Uterus (tissue), 4 donors: ENCODE measurements around the gene KSR2. TPM values are rescaled to one million over a fixed set of nuclear protein-coding genes. Genes with fewer than 3 reads are reported as not detected.

Experiments used
- DNase-seq, 2 donors: peaks; one replicate each; pipeline ENCODE4 v3.0.0-alpha.2; 2019 to 2020
- H3K27ac ChIP-seq, 2 donors: fragments of 200-600 bp; sonication (generic); 1 replicate in 1 of 2; 2 replicates in 1 of 2; pipeline ENCODE4 v1.5.1; 2016 to 2018
- H3K27me3 ChIP-seq, 2 donors: fragments of 200-600 bp; sonication (generic); one replicate each; pipeline ENCODE4 v1.5.1; 2018 to 2019; ENCODE audit warnings: control low read depth in 1 of 2
- H3K36me3 ChIP-seq, 2 donors: fragments of 200-600 bp; sonication (generic); one replicate each; pipeline ENCODE4 v1.5.1; 2019; ENCODE audit warnings: control low read depth in 1 of 2
- H3K4me1 ChIP-seq, 2 donors: fragments of 200-600 bp; sonication (generic); one replicate each; pipeline ENCODE4 v1.5.1; 2018 to 2019; ENCODE audit warnings: control low read depth in 1 of 2
- H3K4me3 ChIP-seq, 2 donors: fragments of 200-600 bp; sonication (generic); 1 replicate in 1 of 2; 2 replicates in 1 of 2; pipeline ENCODE4 v1.5.1; 2018 to 2019; ENCODE audit warnings: mild to moderate bottlenecking in 1 of 2
- H3K9me3 ChIP-seq, 2 donors: fragments of 200-600 bp; sonication (generic); one replicate each; pipeline ENCODE4 v1.5.1; 2019; ENCODE audit warnings: control low read depth in 1 of 2
- CTCF ChIP-seq, 4 experiments: fragments of 200-600 bp in 2 of 4; fragments of 450-650 bp in 2 of 4; sonication (generic) in 2 of 4; IDR thresholded peaks; one replicate each; pipeline ENCODE4 v1.5.1; 2016 to 2019; ENCODE audit warnings: antibody characterized with exemption in 4 of 4, mild to moderate bottlenecking in 2 of 4, moderate library complexity in 1 of 4
- POLR2A ChIP-seq, 2 donors: fragments of 450-650 bp; IDR thresholded peaks; one replicate each; pipeline ENCODE4 v1.6.1; 2016; ENCODE audit warnings: antibody characterized with exemption in 2 of 2, mild to moderate bottlenecking in 1 of 2, moderate library complexity in 1 of 2
- intact Hi-C: fragments of 100-400 bp; cut with DNase I; formaldehyde crosslinking; loops from one replicate; pipeline ENCODE4 v1.15.1; 2023; ENCODE audit warnings: low total_unique reads
- total RNA-seq, 4 donors: library from RNA; depleted of rRNA in 3 of 4; stranded (reverse); fragments of >200 nt in 3 of 4; gene quantifications; one replicate each; pipeline versions ENCODE4 v1.1.0 to v1.2.4, GENCODE V29; 2014 to 2023
- donor health status: DM: yes; HTN: yes; CAD: no.

KSR2 gene
- total RNA-seq, 4 donors from 2014 or later: 0.03 to 0.28 TPM; not detected in 2

- Histone ChIP-seq H3K27me3 (no peaks in the 10 kb centered on the region), H3K36me3 (no peaks in the 10 kb centered on the region)
- no peak for DNase-seq
Observed at GRCh38 chr12:117473856-117474255, 494.9 kb downstream of the KSR2 start.

GRCh38 chr12:117472983-117473382 lies 495.8 kb downstream of the KSR2 start:
- DNase-seq: no peak
- H3K4me1 ChIP-seq: no peaks in the 10 kb centered on the region
- TF ChIP-seq POLR2A (IDR thresholded peaks at IDR 0.05) (no peak), CTCF (IDR thresholded peaks at IDR 0.05) (no peak)
- no peaks in the 10 kb centered on the region for H3K9me3 ChIP-seq
- H3K36me3 ChIP-seq: no peaks in the 10 kb centered on the region
- no peak overlapping the region for H3K27ac ChIP-seq
- H3K4me3 ChIP-seq: no peak overlapping the region
- intact Hi-C loops: no loop called here
- no peaks in the 10 kb centered on the region for H3K27me3 ChIP-seq

More at GRCh38 chr12:117473856-117474255, 494.9 kb downstream of the KSR2 start:
- TF ChIP-seq CTCF (IDR thresholded peaks at IDR 0.05) (no peak), POLR2A (IDR thresholded peaks at IDR 0.05) (no peak)
- no peak overlapping the region for H3K27ac ChIP-seq
- no peaks in the 10 kb centered on the region for H3K4me1 ChIP-seq
- intact Hi-C loops: no loop called here
- no peaks in the 10 kb centered on the region for H3K9me3 ChIP-seq
- H3K4me3 ChIP-seq: no peak overlapping the region

GRCh38 chr12:117470804-117471203 lies 498.0 kb downstream of the KSR2 start:
- H3K9me3 ChIP-seq: no peaks in the 10 kb centered on the region

GRCh38 chr12:117469883-117470483 lies 498.8 kb downstream of the KSR2 start:
- intact Hi-C loops: no loop called here
- Histone ChIP-seq H3K9me3 (no peaks in the 10 kb centered on the region), H3K27ac (no peak overlapping the region), H3K27me3 (no peaks in the 10 kb centered on the region), H3K36me3 (no peaks in the 10 kb centered on the region), H3K4me3 (no peak overlapping the region), H3K4me1 (no peaks in the 10 kb centered on the region)
- no peak for TF ChIP-seq POLR2A (IDR thresholded peaks at IDR 0.05)
- TF ChIP-seq CTCF (IDR thresholded peaks at IDR 0.05): no peak
- no peak for DNase-seq

More at GRCh38 chr12:117470804-117471203, 498.0 kb downstream of the KSR2 start:
- Histone ChIP-seq H3K27ac (no peak overlapping the region), H3K4me1 (no peaks in the 10 kb centered on the region), H3K27me3 (no peaks in the 10 kb centered on the region), H3K36me3 (no peaks in the 10 kb centered on the region), H3K4me3 (no peak overlapping the region)
- intact Hi-C loops: no loop called here
- TF ChIP-seq CTCF (IDR thresholded peaks at IDR 0.05) (no peak), POLR2A (IDR thresholded peaks at IDR 0.05) (no peak)
- DNase-seq: no peak

GRCh38 chr12:117468016-117468415 lies 500.8 kb downstream of the KSR2 start:
- Histone ChIP-seq H3K4me3 (no peak overlapping the region), H3K27me3 (no peaks in the 10 kb centered on the region), H3K36me3 (no peaks in the 10 kb centered on the region), H3K27ac (no peak overlapping the region), H3K9me3 (no peaks in the 10 kb centered on the region), H3K4me1 (no peaks in the 10 kb centered on the region)
- no peak for DNase-seq
- intact Hi-C loops: no loop called here
- no peak for TF ChIP-seq POLR2A (IDR thresholded peaks at IDR 0.05)

DNA sequence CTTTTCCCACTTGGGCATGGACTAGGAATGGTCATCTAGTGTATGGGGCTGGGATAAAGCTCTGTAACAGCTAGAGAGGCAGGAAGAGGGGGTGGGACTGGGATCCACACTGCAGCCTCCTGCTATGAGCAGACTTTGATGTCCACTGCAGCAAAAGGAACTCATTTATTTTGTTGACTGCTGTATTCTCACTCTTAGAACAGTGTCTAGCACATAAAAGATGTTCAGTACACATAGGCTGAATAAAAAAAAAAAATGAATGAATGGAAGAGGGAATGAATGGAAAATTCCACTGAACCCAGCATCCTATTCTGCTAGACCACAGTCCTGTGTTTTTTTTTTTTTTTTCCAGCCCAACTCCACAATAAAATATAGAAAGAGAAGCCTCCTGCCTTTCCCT lies 501.2 kb downstream of the KSR2 start:
- DNase-seq: no peak
- H3K27me3 ChIP-seq: no peaks in the 10 kb centered on the region
- intact Hi-C loops: no loop called here
- no peaks in the 10 kb centered on the region for H3K36me3 ChIP-seq
- no peaks in the 10 kb centered on the region for H3K9me3 ChIP-seq
- no peaks in the 10 kb centered on the region for H3K4me1 ChIP-seq
- H3K4me3 ChIP-seq: no peak overlapping the region
- H3K27ac ChIP-seq: no peak overlapping the region
- TF ChIP-seq POLR2A (IDR thresholded peaks at IDR 0.05): no peak
- no peak for TF ChIP-seq CTCF (IDR thresholded peaks at IDR 0.05)
